Hepatocyte (in vitro differentiated cells): ENCODE results near the gene ACE. TPM values are rescaled to one million over a fixed set of nuclear protein-coding genes. Genes with fewer than 3 reads are reported as not detected.

Experiments used
- DNase-seq: peaks from one replicate; pipeline ENCODE4 v3.0.0-alpha.2; 2016; ENCODE audit warnings: low spot score
- H2AFZ ChIP-seq: fragments of 200-600 bp; sonication (generic); 2 replicates; pipeline ENCODE4 v1.6.0; 2016; ENCODE audit warnings: antibody characterized with exemption, mild to moderate bottlenecking
- H3K27ac ChIP-seq: fragments of 200-600 bp; sonication (generic); 2 replicates; pipeline ENCODE4 v1.5.1; 2016; ENCODE audit warnings: mild to moderate bottlenecking
- H3K27me3 ChIP-seq: fragments of 200-600 bp; sonication (generic); 2 replicates; pipeline ENCODE4 v1.6.1; 2016
- H3K36me3 ChIP-seq: fragments of 200-600 bp; sonication (generic); replicated peaks from 2 replicates; pipeline ENCODE4 v1.5.1; 2016; ENCODE audit warnings: low read depth; ENCODE audit not compliant: insufficient read depth
- H3K4me1 ChIP-seq: fragments of 200-600 bp; sonication (generic); 2 replicates; pipeline ENCODE4 v1.5.1; 2016; ENCODE audit warnings: mild to moderate bottlenecking, moderate library complexity; ENCODE audit not compliant: insufficient read depth
- H3K4me2 ChIP-seq: fragments of 200-600 bp; sonication (generic); 2 replicates; pipeline ENCODE4 v1.6.0; 2016
- H3K4me3 ChIP-seq: fragments of 200-600 bp; sonication (generic); 2 replicates; pipeline ENCODE4 v1.5.1; 2016; ENCODE audit warnings: mild to moderate bottlenecking
- H3K79me2 ChIP-seq: fragments of 200-600 bp; sonication (generic); 2 replicates; pipeline ENCODE4 v1.6.0; 2017; ENCODE audit warnings: mild to moderate bottlenecking
- H3K9me2 ChIP-seq: fragments of 200-600 bp; sonication (generic); replicated peaks from 2 replicates; pipeline ENCODE4 v1.6.0; 2017; ENCODE audit warnings: mild to moderate bottlenecking; ENCODE audit not compliant: insufficient read depth
- H3K9me3 ChIP-seq: fragments of 200-600 bp; sonication (generic); 2 replicates; pipeline ENCODE4 v1.5.1; 2016; ENCODE audit warnings: low read depth, mild to moderate bottlenecking
- H4K20me1 ChIP-seq: fragments of 200-600 bp; sonication (generic); 2 replicates; pipeline ENCODE4 v1.6.0; 2016; ENCODE audit warnings: mild to moderate bottlenecking; ENCODE audit not compliant: insufficient read depth, poor library complexity, severe bottlenecking
- CTCF ChIP-seq: fragments of 200-600 bp; sonication (generic); IDR thresholded peaks from 2 replicates; pipeline ENCODE4 v1.5.1; 2016; ENCODE audit warnings: antibody characterized with exemption, mild to moderate bottlenecking; ENCODE audit not compliant: poor library complexity
- EZH2 ChIP-seq: fragments of 200-600 bp; sonication (generic); IDR thresholded peaks from 2 replicates; pipeline ENCODE4 v1.6.1; 2016; ENCODE audit warnings: antibody characterized with exemption, mild to moderate bottlenecking, borderline replicate concordance
- EZH2phosphoT487 ChIP-seq: fragments of 200-600 bp; sonication (generic); IDR thresholded peaks from one replicate; pipeline ENCODE4 v1.6.1; 2018; ENCODE audit warnings: antibody characterized with exemption, mild to moderate bottlenecking, low read depth, moderate library complexity; ENCODE audit not compliant: unreplicated experiment, severe bottlenecking
- whole genome bisulfite sequencing: methylation state at CpG from one replicate; pipeline ENCODE4 v1.1.6; 2016; ENCODE audit warnings: low lambda C conversion rate; ENCODE audit errors: missing lambda C conversion rate; 5-methylcytosine and 5-hydroxymethylcytosine counted together
- polyA plus RNA-seq: library from polyadenylated mRNA; unstranded; fragments of >200 nt; fragmentation: Nextera tagmentation; extraction: Ambion mirVana; gene quantifications from 2 replicates; pipeline ENCODE4 v1.2.1, GENCODE V29; 2016
- total RNA-seq: library from RNA; depleted of rRNA; stranded (reverse); fragments of >200 nt; gene quantifications from 2 replicates; pipeline ENCODE4 v1.2.3, GENCODE V29; 2014

Gene ACE
- total and polyA plus RNA-seq, 2 experiments from 2014 or later, result 7.2 to 8.0 TPM

GRCh38 chr17:63514974-63515373, 38.1 kb downstream of the ACE start:
- no peaks in the 10 kb centered on the region for H3K36me3 ChIP-seq
- no peak overlapping the region for H3K4me2 ChIP-seq
- H3K27ac ChIP-seq, result no peak overlapping the region
- no peaks in the 10 kb centered on the region for H3K9me3 ChIP-seq
- no peak for TF ChIP-seq EZH2
- no peaks in the 10 kb centered on the region for H4K20me1 ChIP-seq
- H3K79me2 ChIP-seq, result no peaks in the 10 kb centered on the region
- H3K4me3 ChIP-seq, result no peak overlapping the region
- DNase-seq, result no peak
- H2AFZ ChIP-seq, result no peak overlapping the region
- H3K9me2 ChIP-seq, result no peaks in the 10 kb centered on the region
- WGBS, result 88% methylated on average over 2 of the region's 2 CpGs
- no peaks in the 10 kb centered on the region for H3K4me1 ChIP-seq
- peaks cover 5% of the 10 kb centered on the region for H3K27me3 ChIP-seq

DNA sequence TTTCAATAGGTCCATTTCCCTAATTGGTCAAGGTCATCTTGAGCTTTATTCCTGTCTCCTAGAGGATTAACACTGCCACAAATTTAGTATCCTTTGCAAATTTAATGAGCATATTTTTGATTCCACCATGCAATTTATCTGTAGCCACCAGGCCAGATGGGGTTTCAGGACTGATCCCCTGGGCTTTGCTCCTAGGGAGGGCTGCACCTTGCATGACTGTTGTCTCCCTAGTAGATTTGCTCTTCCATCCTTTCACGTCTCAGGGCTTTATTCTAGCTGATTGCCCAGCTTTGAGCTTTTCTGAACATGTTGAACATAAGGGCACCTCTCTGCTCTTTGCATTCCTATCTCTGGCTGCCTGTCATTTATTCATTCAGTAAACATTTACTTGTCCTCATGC, 38.6 kb downstream of the ACE start:
- Histone ChIP-seq H3K4me2 (no peak overlapping the region), H3K27me3 (peaks cover 5% of the 10 kb centered on the region), H3K4me1 (no peaks in the 10 kb centered on the region), H3K79me2 (no peaks in the 10 kb centered on the region), H3K9me3 (no peaks in the 10 kb centered on the region), H3K9me2 (no peaks in the 10 kb centered on the region), H3K27ac (no peak overlapping the region), H4K20me1 (no peaks in the 10 kb centered on the region), H3K36me3 (no peaks in the 10 kb centered on the region), H3K4me3 (no peak overlapping the region), H2AFZ (no peak overlapping the region)
- 52% methylated on average over 1 of the region's 1 CpG for WGBS
- TF ChIP-seq CTCF (no peak), EZH2phosphoT487 (no peak), EZH2 (no peak)
- DNase-seq, result no peak

DNA sequence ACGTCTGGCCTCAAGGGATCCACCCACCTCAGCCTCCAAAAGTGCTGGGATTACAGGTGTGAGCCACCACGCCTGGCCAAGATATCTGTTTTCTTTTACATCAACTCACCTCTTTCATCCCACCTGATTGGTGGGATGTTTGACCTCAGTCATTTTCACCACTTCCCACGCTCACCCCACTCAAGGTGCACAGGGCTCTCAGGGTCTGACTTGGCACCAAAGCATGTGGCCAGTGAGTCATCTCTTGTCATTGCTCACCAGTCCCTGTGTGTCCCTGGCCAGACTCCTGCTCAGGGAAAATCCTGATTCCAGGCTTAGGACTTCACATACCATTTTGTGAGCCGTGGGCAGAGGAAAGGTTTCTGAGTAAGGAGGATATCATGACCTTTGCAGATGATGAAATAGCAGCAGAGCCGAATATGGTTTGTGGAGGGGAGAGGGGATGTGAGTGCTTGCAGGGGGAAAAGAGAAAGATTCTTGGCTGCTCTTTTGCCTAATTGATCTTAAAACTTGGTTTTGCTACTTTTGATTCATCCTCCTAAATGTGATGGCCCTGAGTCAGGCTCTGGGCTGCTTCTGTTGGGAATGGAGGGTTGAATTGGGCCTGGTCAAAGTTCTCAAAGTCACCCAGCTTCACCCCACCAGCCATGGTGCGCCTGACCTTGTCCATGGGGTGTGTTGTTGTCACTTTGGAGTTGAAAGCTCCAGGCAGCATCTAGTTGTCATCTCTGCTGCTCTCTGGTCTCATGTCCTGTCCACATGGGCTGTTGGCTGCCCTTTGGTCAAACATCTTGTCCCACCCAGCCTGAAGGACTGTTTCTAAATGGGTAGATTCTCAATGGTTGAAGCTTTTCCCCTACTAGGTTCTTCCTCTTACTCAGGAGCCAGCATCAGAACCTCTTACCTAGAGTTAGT, 40.3 kb downstream of the ACE start:
- Histone ChIP-seq H3K9me3 (no peaks in the 10 kb centered on the region), H3K79me2 (no peaks in the 10 kb centered on the region), H3K27ac (no peak overlapping the region), H3K4me2 (no peak overlapping the region), H3K9me2 (no peaks in the 10 kb centered on the region), H3K36me3 (no peaks in the 10 kb centered on the region), H4K20me1 (no peaks in the 10 kb centered on the region), H2AFZ (no peak overlapping the region), H3K4me1 (no peaks in the 10 kb centered on the region), H3K4me3 (no peak overlapping the region), H3K27me3 (peaks cover 5% of the 10 kb centered on the region)
- no peak for DNase-seq
- 67% methylated on average over 6 of the region's 6 CpGs for WGBS
- no peak for TF ChIP-seq EZH2
- no peak for TF ChIP-seq CTCF
- no peak for TF ChIP-seq EZH2phosphoT487

GRCh38 chr17:63517825-63518534, 41.1 kb downstream of the ACE start:
- Histone ChIP-seq H3K27ac (no peak overlapping the region), H4K20me1 (no peaks in the 10 kb centered on the region), H2AFZ (no peak overlapping the region), H3K27me3 (peaks cover 5% of the 10 kb centered on the region), H3K4me1 (peaks cover 3% of the 10 kb centered on the region), H3K9me3 (no peaks in the 10 kb centered on the region), H3K4me3 (no peak overlapping the region), H3K4me2 (no peak overlapping the region), H3K36me3 (no peaks in the 10 kb centered on the region), H3K9me2 (no peaks in the 10 kb centered on the region), H3K79me2 (no peaks in the 10 kb centered on the region)
- 76% methylated on average over 8 of the region's 8 CpGs for WGBS
- no peak for TF ChIP-seq EZH2phosphoT487
- TF ChIP-seq EZH2, result no peak
- no peak for TF ChIP-seq CTCF
- no peak for DNase-seq
